ENCODE results near the gene CAP2.

CAP2 gene

DNA sequence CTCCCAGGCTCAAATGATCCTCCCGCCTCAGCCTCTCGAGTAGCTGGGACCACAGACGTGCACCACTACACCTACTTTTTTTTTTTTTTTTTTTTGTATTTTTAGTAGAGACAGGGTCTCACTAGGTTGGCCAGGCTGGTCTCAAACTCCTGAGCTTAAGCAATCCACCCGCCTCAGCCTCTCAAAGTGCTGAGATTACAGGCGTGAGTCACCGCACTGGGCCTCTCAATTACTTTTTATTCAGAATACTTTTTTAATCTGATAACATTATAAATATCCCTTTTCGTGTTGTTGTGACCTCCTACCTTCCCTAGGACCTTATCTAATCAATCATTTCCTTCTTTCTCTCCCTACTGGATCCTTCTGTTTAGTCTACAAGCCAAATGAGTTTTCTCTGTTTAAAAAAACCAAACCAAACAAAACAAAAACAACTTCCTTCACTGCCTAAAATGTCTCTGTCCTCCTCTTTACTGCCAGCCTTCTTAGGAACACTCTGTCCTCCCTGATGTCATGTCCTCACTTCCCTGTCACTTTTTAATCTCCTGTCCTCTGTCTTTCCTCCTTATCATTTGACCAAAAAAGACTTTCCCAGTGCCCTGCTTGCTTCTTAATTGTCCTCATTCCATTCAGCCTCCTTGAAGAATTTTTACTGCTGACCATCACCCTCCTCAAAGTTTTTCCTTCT is 85.0 kb downstream of the CAP2 start:
- no peak for DNase-seq

GRCh38 chr6:17478946-17479345 is 85.6 kb downstream of the CAP2 start:
- no peak for DNase-seq

DNA sequence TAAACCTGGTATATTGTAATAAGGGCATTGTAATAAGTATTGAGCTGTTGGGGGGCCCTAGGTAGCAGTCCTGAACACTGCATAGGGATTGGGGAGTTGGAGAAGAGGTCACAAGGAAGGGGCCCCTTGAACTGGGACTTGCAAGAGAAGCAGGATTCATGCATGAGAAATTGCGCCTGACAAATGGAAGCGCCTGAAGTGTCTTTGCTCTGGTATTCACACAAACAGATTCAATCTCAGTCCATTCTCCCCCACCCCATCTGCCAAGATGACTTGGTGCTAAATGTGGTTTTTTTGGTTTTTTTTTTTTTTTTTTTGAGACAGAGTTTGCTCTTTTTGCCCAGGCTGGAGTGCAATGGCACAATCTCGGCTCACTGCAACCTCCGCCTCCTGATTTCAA is 87.1 kb downstream of the CAP2 start:
- no peak for DNase-seq

GRCh38 chr6:17482711-17483110 is 89.3 kb downstream of the CAP2 start:
- DNase-seq = no peak

GRCh38 chr6:17483391-17484016 is 90.1 kb downstream of the CAP2 start:
- DNase-seq = no peak

DNA sequence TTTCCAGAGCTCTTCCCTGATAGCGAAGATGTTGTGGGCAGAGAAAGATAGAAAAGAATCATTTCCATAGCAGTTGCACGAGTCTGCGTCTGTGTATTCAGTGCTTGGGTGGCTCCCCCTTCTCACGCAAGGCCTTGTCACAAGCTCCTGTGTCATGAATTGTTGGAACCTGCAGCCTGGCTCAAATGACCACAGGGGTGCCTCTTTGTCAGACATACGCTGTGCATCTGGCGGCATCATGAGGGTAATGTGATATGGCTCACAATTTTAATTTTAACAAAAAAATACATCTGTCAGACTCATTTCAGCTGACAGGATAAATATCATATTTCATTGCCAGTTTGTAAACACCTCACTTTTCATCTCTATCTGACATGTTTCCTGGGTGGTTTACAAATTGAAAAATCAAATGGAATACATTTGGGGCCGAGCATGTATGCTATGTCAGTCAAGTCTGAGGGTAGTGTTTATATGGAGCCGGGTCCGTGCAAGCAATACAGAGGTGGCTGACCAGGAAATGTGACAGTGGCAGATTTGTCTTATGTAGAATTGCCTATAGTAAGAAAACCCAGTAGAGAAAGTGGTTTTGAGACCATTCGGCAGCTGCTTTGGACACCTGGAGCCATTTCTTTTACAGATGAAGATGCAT is 90.9 kb downstream of the CAP2 start:
- no peak for DNase-seq

DNA sequence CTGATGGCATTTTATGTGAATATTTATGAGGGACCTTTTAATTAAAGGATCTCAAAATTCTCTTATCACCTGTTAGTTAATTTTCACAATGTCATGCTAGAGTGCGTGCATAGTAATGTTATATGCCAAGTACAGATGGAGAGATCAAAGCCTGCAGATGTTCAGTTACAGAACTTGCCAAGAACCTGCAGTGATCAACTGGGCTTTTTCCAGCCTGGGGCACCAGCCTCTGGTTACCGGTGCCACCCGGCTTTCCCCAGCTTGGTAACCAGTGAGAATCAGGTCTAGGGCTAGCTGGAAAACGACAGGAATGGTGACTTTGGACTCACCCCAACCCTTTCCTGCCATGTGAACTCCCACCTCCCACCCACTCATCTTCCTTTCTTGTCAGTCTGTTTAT is 91.8 kb downstream of the CAP2 start:
- no peak for DNase-seq

GRCh38 chr6:17485946-17486345 is 92.6 kb downstream of the CAP2 start:
- DNase-seq = no peak

- no peak for DNase-seq
Observed at GRCh38 chr6:17486680-17487079, 93.3 kb downstream of the CAP2 start.

DNA sequence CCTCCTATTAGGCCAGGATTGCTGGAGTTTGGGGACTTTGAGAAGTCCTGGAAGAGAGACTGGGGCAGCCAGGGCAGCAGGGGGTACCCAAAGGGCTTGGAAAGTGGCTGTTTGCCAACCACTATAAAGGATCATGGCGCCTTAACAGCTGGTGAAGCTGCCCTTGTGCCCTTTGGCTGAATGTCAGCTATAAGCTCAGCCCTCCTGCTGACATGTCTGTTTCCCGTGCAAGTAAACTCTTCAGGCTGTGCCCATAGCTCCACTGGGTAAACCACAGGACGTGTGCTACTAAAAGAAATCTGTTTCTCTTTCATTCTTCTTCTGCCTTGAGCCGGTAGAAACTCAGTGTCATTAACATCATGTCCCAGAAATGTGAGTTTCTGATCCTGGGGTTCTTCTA is 97.3 kb downstream of the CAP2 start:
- DNase-seq = no peak

DNA sequence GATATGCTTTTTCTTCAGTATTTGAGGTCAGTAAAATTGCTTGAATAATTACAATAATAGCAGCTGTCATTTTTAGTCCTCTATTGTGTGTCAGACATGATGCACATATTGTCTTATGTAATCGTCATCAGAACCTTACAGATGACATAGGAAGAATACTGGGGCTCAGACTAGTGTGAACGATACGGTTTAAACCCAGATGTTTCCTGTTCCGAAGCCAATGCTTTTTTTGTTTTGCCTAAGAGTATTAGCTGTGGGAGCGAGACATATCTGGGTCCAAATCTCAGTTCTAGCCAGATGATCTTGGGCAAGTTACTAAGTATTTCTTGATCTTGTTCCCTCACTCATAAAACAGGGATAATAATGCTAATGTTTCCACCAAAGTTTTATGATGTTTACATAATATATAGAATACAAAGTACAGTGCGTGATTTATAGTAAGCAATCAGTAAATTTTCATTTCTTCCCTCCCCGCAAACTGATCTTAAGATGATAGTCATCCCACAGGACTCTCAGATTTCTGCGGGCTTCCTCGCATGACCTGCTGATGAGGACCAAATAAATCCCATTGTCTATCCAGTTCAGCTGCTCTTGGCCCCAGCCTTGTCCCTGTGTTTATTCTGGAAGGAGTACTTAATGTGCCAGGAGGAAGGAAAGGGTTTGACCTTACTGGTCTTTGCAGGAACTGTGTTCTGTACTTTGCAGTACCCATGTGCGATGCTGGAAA is 98.2 kb downstream of the CAP2 start:
- no peak for DNase-seq

- DNase-seq = no peak
Observed at GRCh38 chr6:17492350-17492749, 99.0 kb downstream of the CAP2 start.

DNA sequence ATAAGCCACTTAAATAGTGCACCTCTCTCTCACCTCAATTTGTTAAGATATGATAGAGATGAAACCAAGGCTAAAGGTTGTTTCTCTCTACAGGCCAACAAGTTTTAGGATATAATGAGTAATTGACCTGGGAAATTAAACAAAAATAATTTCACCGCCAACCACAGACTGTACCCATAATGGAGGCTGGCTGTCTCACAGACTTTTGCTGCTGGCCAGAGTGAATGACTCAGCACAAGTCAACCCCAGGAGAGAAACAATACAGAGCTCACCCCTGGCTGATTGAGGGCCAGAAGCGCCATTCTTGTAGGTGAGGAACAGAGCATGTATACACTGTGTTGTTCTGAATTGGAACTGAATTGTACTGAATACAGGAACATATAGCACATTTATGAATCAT is 99.9 kb downstream of the CAP2 start:
- DNase-seq = no peak

GRCh38 chr6:17494177-17494576 is 100.8 kb downstream of the CAP2 start:
- no peak for DNase-seq

- DNase-seq = no peak
Observed at GRCh38 chr6:17494919-17495318, 101.5 kb downstream of the CAP2 start.

DNA sequence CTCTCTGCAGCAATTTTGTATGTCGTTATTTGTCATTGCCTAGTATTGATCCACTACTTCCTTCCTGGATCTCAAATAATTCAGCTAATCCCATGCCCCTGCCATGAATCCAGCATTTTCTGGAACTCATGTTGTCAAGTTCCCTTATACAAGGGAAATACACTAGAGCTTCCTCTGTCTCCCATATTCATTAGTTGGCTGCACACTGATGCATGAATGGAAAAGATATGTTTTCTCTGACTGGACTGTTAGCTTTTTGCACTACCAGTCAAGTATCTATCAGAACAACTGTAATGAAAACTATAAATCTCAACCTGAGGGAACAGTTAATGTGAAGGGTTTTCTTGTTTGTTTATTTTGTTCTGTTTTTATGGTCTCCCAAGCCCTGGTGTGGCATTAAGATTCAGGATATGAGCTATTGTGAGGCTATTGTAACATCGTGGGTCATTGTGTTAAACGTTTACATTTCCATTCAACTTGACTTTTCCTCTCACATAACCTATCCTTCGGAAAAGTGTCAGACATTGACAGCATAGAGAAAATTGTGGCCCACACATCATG is 104.2 kb downstream of the CAP2 start:
- no peak for DNase-seq

DNA sequence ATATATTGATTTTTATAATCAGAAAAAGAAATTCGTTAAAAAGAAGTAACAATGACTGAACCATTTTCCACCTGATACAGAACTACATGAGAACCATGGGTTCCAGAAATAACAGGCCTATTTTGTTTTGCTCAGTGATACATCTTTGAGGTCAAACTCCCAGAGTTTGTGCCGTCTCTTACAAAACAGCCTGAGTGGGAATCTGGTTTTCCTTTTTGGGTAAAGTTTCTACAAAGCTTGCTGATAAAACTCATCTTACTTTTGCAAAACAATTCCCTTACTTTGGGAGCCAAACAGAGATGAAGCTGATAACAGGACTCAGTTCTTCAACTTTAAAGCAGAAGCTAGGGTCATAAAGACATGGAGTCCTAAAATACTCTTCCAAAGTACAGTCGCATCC is 108.0 kb downstream of the CAP2 start:
- DNase-seq = no peak

GRCh38 chr6:17501982-17502704 is 108.7 kb downstream of the CAP2 start:
- no peak for DNase-seq

GRCh38 chr6:17503051-17503450 is 109.7 kb downstream of the CAP2 start:
- DNase-seq = no peak

GRCh38 chr6:17504005-17504404 is 110.6 kb downstream of the CAP2 start:
- no peak for DNase-seq

- no peak for DNase-seq
Observed at GRCh38 chr6:17505062-17505476, 111.7 kb downstream of the CAP2 start.

DNA sequence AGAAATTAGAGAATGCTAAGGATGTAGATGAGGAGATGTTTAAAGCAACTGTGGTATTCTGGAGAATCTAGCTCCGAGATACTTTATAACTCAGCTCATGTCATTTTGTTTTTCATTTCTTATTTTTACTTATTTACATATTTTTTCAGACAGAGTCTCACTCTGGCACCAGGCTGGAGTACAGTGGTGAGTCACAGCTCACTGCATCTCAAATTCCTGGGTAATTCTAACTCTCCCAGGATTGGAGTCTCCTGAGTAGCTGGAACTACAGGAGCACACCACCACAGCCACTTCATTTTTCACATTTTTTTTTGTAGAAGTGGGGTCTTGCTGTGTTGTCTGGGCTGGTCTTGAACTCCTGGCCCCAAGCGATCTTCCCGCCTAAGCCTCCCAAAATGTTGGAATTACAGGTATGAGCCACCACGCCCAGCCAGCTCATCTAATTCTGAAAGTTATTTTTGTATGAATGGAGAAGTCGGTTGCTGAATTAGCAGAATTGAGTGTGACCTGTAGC is 112.4 kb downstream of the CAP2 start:
- DNase-seq = no peak

DNA sequence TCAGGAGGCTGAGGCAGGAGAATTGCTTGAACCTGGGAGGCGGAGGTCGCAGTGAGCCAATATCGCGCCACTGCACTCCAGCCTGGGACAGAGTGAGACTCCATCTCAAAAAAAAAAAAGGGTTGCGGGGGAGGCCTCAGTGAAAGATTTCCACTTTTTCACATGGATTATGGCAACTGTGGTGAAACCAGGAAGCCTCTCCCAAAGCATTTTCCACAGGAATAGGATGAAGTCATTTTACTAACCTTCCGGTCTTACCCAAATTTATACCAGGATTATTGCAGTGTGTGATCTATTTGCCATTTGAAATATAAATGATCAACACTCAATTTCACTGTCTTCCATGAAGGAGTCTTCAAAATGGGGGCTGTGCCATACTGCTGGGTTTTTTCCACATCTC is 113.1 kb downstream of the CAP2 start:
- no peak for DNase-seq
